ENCODE data around the gene GALNT9.
"Not testable (repeated sequence)": the region's sequence is repeated elsewhere in the genome, so short reads cannot be mapped to it uniquely, and the experiment has no call there.

GALNT9 gene

GRCh38 chr12:132329036-132329719 is at the start of gene GALNT9:
TSS of gene GALNT9 (minus strand) at chr12:132329589. CDS start at chr12:132329203, 386 bp downstream.
- no peak for DNase-seq

GRCh38 chr12:132379057-132379456 is 49.7 kb upstream of the GALNT9 start:
- DNase-seq = not testable (repeated sequence)

- no peak for DNase-seq
Measured at GRCh38 chr12:132377147-132377546, 47.8 kb upstream of the GALNT9 start.

GRCh38 chr12:132376464-132376830 is 47.1 kb upstream of the GALNT9 start:
- no peak for DNase-seq

GRCh38 chr12:132375747-132376463 is 46.5 kb upstream of the GALNT9 start:
- no peak for DNase-seq

GRCh38 chr12:132374612-132375445 is 45.4 kb upstream of the GALNT9 start:
- no peak for DNase-seq

- no peak for DNase-seq
Measured at GRCh38 chr12:132373901-132374611, 44.7 kb upstream of the GALNT9 start.

GRCh38 chr12:132367852-132368251 is 38.5 kb upstream of the GALNT9 start:
- DNase-seq = no peak

GRCh38 chr12:132367071-132367851 is 37.9 kb upstream of the GALNT9 start:
- no peak for DNase-seq

GRCh38 chr12:132366341-132366861 is 37.0 kb upstream of the GALNT9 start:
- no peak for DNase-seq

GRCh38 chr12:132365226-132365625 is 35.8 kb upstream of the GALNT9 start:
- DNase-seq = no peak

- no peak for DNase-seq
Measured at GRCh38 chr12:132364348-132364902, 35.0 kb upstream of the GALNT9 start.

- no peak for DNase-seq
Measured at GRCh38 chr12:132363661-132364347, 34.4 kb upstream of the GALNT9 start.

GRCh38 chr12:132362996-132363660 is 33.7 kb upstream of the GALNT9 start:
- no peak for DNase-seq

GRCh38 chr12:132360906-132361777 is 31.8 kb upstream of the GALNT9 start:
- DNase-seq = no peak

- DNase-seq = no peak
Measured at GRCh38 chr12:132360410-132360809, 31.0 kb upstream of the GALNT9 start.

- DNase-seq = no peak
Measured at GRCh38 chr12:132359971-132360370, 30.6 kb upstream of the GALNT9 start.

- DNase-seq = no peak
Measured at GRCh38 chr12:132359551-132359950, 30.2 kb upstream of the GALNT9 start.

Data from activated CD4-positive, CD25-positive, alpha-beta regulatory T cell treated with anti-CD3 and anti-CD28 coated beads, Interleukin-2, amount 50 U/mL, for 72 hours (primary cell).